Neural crest cell (in vitro differentiated cells): ENCODE measurements around the gene SIX5. TPM values are rescaled to one million over a fixed set of nuclear protein-coding genes. Genes with fewer than 3 reads are reported as not detected.

Source experiments
- DNase-seq: peaks from one replicate; pipeline ENCODE4 v3.0.0; 2021; ENCODE audit warnings: low read depth, mixed read lengths, low spot score
- H3K27ac Mint-ChIP-seq: one replicate; pipeline ENCODE4 v1.8.0; 2021; ENCODE audit warnings: mild to moderate bottlenecking, mixed read lengths; ENCODE audit not compliant: unreplicated experiment
- H3K27me3 Mint-ChIP-seq: 2 replicates; pipeline ENCODE4 v1.8.0; 2021; ENCODE audit warnings: low read depth, mild to moderate bottlenecking, mixed read lengths
- H3K36me3 Mint-ChIP-seq: 2 replicates; pipeline ENCODE4 v1.8.0; 2021; ENCODE audit warnings: low read depth, mild to moderate bottlenecking, mixed read lengths
- H3K4me1 Mint-ChIP-seq: 2 replicates; pipeline ENCODE4 v1.8.0; 2021; ENCODE audit warnings: mixed read lengths
- H3K4me3 Mint-ChIP-seq: one replicate; pipeline ENCODE4 v1.8.0; 2021; ENCODE audit warnings: mild to moderate bottlenecking, mixed read lengths
- H3K9me3 Mint-ChIP-seq: 2 replicates; pipeline ENCODE4 v1.8.0; 2021; ENCODE audit warnings: mixed read lengths
- total RNA-seq: library from RNA; stranded (reverse); gene quantifications from 2 replicates; pipeline ENCODE4 v1.2.1, GENCODE V29; 2021
- TF ChIP-seq, protein P1 (sequence below): fragments of 200-600 bp; sonication (generic); conservative IDR thresholded peaks from 2 replicates; pipeline ENCODE4 v1.5.0; 2021; ENCODE audit warnings: antibody characterized with exemption, mild to moderate bottlenecking

Gene SIX5
- total RNA-seq, 1 donor from 2014 or later = 38.6 TPM

DNA sequence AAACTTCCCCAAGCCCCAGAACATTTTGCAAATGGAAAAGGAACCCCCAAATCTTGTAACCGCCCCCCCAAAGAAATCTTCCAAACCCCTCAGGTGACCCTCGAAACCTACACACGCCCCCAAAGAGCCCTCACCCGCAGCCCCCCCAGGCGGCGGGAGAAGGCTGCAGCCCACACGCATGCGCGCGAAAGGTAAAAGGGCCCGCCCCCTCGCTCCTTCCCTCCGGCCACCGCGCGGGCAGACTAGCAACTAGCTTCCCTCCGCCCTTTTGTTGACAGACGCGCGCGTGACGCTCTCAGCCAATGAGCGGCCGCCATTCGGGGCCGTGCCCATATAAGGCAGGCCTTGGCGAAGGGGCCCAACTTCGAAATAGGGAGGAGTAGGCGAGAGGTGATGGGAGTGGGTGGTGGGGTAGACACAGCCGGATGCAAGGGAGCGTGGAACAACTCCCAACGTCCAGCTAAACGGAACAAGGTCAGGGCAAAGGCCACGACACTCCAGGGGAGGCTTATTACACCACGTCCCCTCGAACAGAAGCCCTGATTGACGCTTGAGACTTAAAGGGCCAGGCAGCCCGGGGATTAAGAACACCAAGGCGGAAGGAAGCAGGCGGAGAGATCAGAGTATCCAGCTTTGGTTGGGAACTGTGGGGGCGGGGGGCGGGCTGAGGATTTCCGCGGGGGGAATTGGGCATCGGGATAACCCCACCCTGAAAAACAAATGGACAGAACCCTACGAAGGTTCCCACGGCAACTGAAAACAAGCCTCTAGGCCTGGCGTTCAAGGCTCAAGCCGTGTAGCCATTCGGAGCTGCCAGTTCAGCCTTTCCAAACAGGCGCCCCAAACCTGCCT lies 51.7 kb downstream of the SIX5 start:
- H3K27me3 Mint-ChIP-seq = no peaks in the 10 kb centered on the region
- H3K9me3 Mint-ChIP-seq = no peaks in the 10 kb centered on the region
- peaks cover 9% of the 10 kb centered on the region for H3K36me3 Mint-ChIP-seq
- peak overlapping the region; percentile 96 for H3K4me3 Mint-ChIP-seq
- peaks cover 42% of the 10 kb centered on the region for H3K4me1 Mint-ChIP-seq
- peak overlapping the region; percentile 99 for H3K27ac Mint-ChIP-seq
- TF ChIP-seq, protein P1, sequence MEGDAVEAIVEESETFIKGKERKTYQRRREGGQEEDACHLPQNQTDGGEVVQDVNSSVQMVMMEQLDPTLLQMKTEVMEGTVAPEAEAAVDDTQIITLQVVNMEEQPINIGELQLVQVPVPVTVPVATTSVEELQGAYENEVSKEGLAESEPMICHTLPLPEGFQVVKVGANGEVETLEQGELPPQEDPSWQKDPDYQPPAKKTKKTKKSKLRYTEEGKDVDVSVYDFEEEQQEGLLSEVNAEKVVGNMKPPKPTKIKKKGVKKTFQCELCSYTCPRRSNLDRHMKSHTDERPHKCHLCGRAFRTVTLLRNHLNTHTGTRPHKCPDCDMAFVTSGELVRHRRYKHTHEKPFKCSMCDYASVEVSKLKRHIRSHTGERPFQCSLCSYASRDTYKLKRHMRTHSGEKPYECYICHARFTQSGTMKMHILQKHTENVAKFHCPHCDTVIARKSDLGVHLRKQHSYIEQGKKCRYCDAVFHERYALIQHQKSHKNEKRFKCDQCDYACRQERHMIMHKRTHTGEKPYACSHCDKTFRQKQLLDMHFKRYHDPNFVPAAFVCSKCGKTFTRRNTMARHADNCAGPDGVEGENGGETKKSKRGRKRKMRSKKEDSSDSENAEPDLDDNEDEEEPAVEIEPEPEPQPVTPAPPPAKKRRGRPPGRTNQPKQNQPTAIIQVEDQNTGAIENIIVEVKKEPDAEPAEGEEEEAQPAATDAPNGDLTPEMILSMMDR = no peak
- DNase-seq = peak; percentile 95

DNA sequence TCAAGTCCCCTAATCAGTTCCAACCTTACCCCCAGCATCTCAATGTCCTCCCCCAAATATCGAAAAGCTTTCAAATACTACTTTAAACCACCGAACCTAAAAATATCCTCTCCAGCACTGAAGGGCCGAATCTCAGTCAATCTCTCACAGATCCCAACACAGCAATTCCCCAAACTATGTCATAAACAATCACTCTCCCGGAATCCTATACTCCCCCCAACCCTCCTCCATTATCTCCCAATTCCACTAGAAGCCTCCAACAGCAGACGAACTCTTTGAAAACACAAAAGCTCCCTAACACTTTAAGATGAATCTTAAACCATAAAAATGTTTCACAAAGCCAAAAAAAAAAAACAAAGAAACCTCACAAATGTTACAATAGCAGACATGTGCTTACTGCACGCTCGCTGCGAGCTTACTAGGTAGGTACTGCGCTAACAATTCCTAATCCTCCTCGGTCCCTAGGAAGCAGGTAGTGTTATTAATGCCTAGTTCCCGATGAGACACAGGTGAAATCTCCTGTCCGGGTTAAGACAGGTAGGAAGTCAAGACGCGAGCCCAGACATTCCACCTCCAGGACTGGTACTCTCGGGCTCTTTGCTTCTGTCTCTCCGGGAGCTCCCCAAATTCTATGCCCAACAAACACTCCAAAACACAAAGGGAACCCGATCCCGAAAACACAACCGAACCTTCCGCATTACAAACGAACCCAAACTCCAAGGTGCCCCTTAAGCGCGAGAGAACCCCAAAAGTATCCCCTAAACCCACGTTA lies 52.5 kb downstream of the SIX5 start:
- DNase-seq = no peak
- Mint-ChIP-seq H3K4me3 (peak overlapping the region; percentile 96), H3K27ac (peak overlapping the region; percentile 99), H3K9me3 (no peaks in the 10 kb centered on the region), H3K36me3 (peaks cover 6% of the 10 kb centered on the region), H3K4me1 (peaks cover 42% of the 10 kb centered on the region), H3K27me3 (no peaks in the 10 kb centered on the region)
- TF ChIP-seq, protein P1 = no peak

DNA sequence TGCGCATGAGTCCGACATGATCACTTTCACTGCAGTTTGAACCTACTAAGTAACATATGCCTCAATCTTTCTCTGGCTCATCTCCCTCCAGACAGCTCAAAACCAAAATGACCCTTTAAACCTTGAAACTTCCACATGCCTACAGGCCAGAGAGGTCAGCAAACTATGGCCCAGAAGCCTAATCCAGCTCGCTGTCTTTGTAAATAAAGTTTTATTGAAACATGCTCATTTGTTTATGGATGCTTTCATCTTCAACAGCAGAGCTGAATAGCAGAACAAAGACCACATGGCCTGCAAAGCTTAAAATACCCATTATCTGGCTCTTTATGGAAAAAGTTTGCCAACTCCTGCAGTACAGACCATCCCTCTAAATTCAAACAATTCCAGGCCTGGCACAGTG lies 53.9 kb downstream of the SIX5 start:
- no peaks in the 10 kb centered on the region for H3K27me3 Mint-ChIP-seq
- no peak overlapping the region for H3K27ac Mint-ChIP-seq
- TF ChIP-seq, protein P1 = no peak
- H3K9me3 Mint-ChIP-seq = no peaks in the 10 kb centered on the region
- H3K4me1 Mint-ChIP-seq = peaks cover 47% of the 10 kb centered on the region
- H3K36me3 Mint-ChIP-seq = peaks cover 9% of the 10 kb centered on the region
- no peak for DNase-seq
- H3K4me3 Mint-ChIP-seq = no peak overlapping the region

Other genes with a start within 250 kb of the SIX5 start
- 14.8 and 15.7 TPM in 2 replicates for gene OPA3, start 184.4 kb downstream of the SIX5 start, total RNA-seq
- not detected in 2 replicates for gene GPR4, start 167.0 kb downstream of the SIX5 start, total RNA-seq
- gene EML2, start 129.9 kb downstream of the SIX5 start, total RNA-seq = 15.0 and 20.2 TPM in 2 replicates
- gene GIPR, start 101.0 kb downstream of the SIX5 start, total RNA-seq = 0.96 and 1.0 TPM in 2 replicates
- 635 and 666 TPM in 2 replicates for gene SNRPD2, start 77.3 kb downstream of the SIX5 start, total RNA-seq
- gene QPCTL, start 76.6 kb downstream of the SIX5 start, total RNA-seq = 11.4 and 11.8 TPM in 2 replicates
- gene FBXO46, start 38.4 kb downstream of the SIX5 start, total RNA-seq = 27.2 and 30.3 TPM in 2 replicates
- gene MEIOSIN, start 35.8 kb downstream of the SIX5 start, total RNA-seq = not detected in 2 replicates
- 114 and 118 TPM in 2 replicates for gene DMPK, start 13.2 kb upstream of the SIX5 start, total RNA-seq
- gene DMWD, start 23.6 kb upstream of the SIX5 start, total RNA-seq = 107 and 110 TPM in 2 replicates
- 0.32 and 0.44 TPM in 2 replicates for gene RSPH6A, start 46.1 kb upstream of the SIX5 start, total RNA-seq
- gene SYMPK, start 93.9 kb upstream of the SIX5 start, total RNA-seq = 105 and 115 TPM in 2 replicates
- gene FOXA3, start 95.1 kb upstream of the SIX5 start, total RNA-seq = not detected in 2 replicates
- 28.6 and 33.1 TPM in 2 replicates for gene IRF2BP1, start 116.9 kb upstream of the SIX5 start, total RNA-seq
- 9.1 and 9.6 TPM in 2 replicates for gene MYPOP, start 133.4 kb upstream of the SIX5 start, total RNA-seq
- not detected in 2 replicates for gene NANOS2, start 145.5 kb upstream of the SIX5 start, total RNA-seq
- gene NOVA2, start 204.6 kb upstream of the SIX5 start, total RNA-seq = 25.5 and 25.6 TPM in 2 replicates
- gene CCDC61, start 226.2 kb upstream of the SIX5 start, total RNA-seq = 17.6 and 18.1 TPM in 2 replicates